ENCODE measurements around the gene CCDC34. TPM values are rescaled to one million over a fixed set of nuclear protein-coding genes. Genes with fewer than 3 reads are reported as not detected.
"Not testable (repeated sequence)": the region's sequence is repeated elsewhere in the genome, so short reads cannot be mapped to it uniquely, and the experiment has no call there.

Gene CCDC34
- total RNA-seq, 1 donor from 2014 or later: 5.6 TPM

- no peaks in the 10 kb centered on the region for H3K27me3 ChIP-seq (ENCODE audit: control insufficient read depth, insufficient read depth, low read length)
- H3K4me3 ChIP-seq (ENCODE audit: low read depth, low read length): no peak overlapping the region
- H3K36me3 ChIP-seq (ENCODE audit: control insufficient read depth, insufficient read depth, low read length): no peaks in the 10 kb centered on the region
- TF ChIP-seq, protein P1, sequence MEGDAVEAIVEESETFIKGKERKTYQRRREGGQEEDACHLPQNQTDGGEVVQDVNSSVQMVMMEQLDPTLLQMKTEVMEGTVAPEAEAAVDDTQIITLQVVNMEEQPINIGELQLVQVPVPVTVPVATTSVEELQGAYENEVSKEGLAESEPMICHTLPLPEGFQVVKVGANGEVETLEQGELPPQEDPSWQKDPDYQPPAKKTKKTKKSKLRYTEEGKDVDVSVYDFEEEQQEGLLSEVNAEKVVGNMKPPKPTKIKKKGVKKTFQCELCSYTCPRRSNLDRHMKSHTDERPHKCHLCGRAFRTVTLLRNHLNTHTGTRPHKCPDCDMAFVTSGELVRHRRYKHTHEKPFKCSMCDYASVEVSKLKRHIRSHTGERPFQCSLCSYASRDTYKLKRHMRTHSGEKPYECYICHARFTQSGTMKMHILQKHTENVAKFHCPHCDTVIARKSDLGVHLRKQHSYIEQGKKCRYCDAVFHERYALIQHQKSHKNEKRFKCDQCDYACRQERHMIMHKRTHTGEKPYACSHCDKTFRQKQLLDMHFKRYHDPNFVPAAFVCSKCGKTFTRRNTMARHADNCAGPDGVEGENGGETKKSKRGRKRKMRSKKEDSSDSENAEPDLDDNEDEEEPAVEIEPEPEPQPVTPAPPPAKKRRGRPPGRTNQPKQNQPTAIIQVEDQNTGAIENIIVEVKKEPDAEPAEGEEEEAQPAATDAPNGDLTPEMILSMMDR (IDR thresholded peaks at IDR 0.05; ENCODE audit: insufficient read depth, low read length, poor library complexity, severe bottlenecking): no peak
- no peak for DNase-seq (ENCODE audit: low read depth)
Measured at GRCh38 chr11:27331981-27332380, 31.0 kb downstream of the CCDC34 start.

DNA sequence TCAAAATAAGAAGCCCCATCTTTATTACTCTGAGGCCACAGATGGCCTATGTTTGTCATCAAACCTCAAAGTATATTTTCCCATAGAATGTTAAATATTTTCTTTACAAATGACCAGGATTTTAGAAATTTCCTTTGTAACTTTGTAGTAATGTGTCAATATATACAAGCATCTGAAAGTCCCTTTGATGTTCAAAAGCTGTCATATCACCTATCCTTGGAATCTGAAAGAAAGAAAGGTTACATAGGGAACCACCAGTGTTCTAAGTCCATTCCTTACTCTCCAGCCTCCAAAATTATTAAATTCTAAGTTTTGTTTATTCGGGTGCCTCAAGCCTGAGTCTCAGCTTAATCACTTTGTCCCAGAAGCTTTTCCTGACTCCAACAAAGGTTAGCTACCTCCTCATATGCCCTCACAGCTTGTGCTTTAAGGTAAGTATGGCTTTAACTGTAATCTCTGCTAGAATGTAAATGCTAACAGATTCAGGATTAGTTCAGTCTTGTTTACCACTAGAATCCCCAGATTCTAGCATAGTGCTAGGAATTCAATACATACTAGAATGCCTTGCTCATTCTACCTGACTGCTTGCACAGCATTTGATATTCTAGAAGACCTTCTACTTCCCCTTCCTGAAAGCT lies 32.3 kb downstream of the CCDC34 start:
- Histone ChIP-seq H3K36me3 (ENCODE audit: control insufficient read depth, insufficient read depth, low read length) (no peaks in the 10 kb centered on the region), H3K4me3 (ENCODE audit: low read depth, low read length) (no peak overlapping the region), H3K27me3 (ENCODE audit: control insufficient read depth, insufficient read depth, low read length) (no peaks in the 10 kb centered on the region)
- TF ChIP-seq, protein P1 (IDR thresholded peaks at IDR 0.05; ENCODE audit: insufficient read depth, low read length, poor library complexity, severe bottlenecking): no peak
- DNase-seq (ENCODE audit: low read depth): no peak

DNA sequence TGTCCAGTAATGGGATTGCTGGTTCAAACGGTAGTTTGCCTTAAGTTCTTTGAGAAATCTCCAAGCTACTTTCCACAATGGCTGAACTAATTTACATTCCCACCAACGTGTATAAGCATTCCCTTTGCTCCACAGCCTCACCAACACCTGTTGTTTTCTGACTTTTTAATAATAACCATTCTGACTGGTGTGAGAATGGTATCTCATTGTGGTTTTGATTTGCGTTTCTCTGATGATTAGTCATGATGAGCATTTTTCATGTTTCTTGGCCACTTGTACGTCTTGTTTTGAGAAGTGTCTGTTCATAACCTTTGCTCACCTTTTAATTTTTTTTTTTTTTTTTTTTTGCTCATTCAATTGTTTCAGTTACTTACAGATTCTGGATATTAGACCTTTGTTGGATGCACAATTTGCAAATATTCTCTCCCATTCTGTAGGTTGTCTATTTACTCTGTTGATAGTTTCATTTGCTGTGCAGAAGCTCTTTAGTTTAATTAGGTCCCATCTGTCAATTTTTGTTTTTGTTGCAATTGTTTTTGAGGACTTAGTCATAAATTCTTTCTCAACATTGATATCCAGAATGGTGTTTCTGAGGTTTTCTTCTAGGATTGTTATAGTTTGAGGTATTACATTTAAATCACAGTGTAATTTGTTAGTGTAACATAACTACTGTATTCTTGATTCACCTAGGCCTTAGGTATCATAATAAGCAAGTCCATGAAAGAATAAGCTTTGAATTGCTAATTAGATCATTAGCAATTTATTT lies 33.0 kb downstream of the CCDC34 start:
- no peak for DNase-seq (ENCODE audit: low read depth)
- Histone ChIP-seq H3K4me3 (ENCODE audit: low read depth, low read length) (no peak overlapping the region), H3K36me3 (ENCODE audit: control insufficient read depth, insufficient read depth, low read length) (no peaks in the 10 kb centered on the region), H3K27me3 (ENCODE audit: control insufficient read depth, insufficient read depth, low read length) (no peaks in the 10 kb centered on the region)
- TF ChIP-seq, protein P1 (IDR thresholded peaks at IDR 0.05; ENCODE audit: insufficient read depth, low read length, poor library complexity, severe bottlenecking): no peak

DNA sequence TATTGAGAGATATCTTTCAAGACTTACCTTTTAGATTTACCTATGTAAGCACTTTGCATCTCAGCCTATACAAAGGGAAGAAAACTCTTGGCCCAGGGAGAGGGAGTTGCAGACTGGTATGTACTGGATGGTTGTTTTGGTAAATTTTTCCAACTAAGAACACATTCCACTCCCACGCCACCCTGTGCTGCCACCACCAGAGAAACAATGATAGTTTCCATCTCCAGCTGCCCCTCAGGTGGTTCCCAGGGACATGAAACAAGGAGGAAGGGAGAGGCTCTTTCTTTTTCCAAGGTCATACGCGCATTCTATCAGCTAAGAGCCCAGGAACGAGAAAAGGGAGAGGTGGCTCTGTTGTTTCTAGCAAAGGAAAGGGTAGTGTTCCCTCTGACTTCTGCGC lies 34.4 kb downstream of the CCDC34 start:
- TF ChIP-seq, protein P1 (IDR thresholded peaks at IDR 0.05; ENCODE audit: insufficient read depth, low read length, poor library complexity, severe bottlenecking): no peak
- no peaks in the 10 kb centered on the region for H3K27me3 ChIP-seq (ENCODE audit: control insufficient read depth, insufficient read depth, low read length)
- no peaks in the 10 kb centered on the region for H3K36me3 ChIP-seq (ENCODE audit: control insufficient read depth, insufficient read depth, low read length)
- no peak for DNase-seq (ENCODE audit: low read depth)
- H3K4me3 ChIP-seq (ENCODE audit: low read depth, low read length): no peak overlapping the region

DNA sequence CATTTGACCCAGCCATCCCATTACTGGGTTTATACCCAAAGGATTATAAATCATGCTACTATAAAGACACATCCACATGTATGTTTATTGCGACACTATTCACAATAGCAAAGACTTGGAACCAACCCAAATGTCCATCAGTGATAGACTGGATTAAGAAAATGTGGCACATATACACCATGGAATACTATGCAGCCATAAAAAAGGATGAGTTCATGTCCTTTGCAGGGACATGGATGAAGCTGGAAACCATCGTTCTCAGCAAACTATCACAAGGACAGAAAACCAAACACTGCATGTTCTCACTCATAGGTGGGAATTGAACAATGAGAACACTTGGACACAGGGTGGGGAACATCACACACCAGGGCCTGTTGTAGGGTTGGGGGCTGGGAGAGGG lies 36.0 kb downstream of the CCDC34 start:
- not testable (repeated sequence) for H3K36me3 ChIP-seq (ENCODE audit: control insufficient read depth, insufficient read depth, low read length); H3K27me3 ChIP-seq (ENCODE audit: control insufficient read depth, insufficient read depth, low read length); DNase-seq (ENCODE audit: low read depth); H3K4me3 ChIP-seq (ENCODE audit: low read depth, low read length)

DNA sequence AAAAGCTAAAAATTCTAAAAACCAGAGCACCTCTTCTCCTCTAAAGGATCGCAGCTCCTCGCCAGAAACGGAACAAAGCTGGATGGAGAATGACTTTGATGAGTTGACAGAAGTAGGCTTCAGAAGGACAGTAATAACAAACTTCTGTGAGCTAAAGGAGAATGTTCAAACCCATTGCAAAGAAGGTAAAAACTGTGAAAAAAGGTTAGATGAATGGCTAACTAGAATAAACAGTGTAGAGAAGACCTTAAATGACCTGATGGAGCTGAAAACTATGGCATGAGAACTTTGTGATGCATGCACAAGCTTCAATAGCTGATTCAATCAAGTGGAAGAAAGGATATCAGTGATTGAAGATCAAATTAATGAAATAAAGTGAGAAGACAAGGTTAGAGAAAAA lies 40.8 kb downstream of the CCDC34 start:
- not testable (repeated sequence) for H3K27me3 ChIP-seq (ENCODE audit: control insufficient read depth, insufficient read depth, low read length); H3K36me3 ChIP-seq (ENCODE audit: control insufficient read depth, insufficient read depth, low read length); DNase-seq (ENCODE audit: low read depth); H3K4me3 ChIP-seq (ENCODE audit: low read depth, low read length)

GRCh38 chr11:27321340-27321739 lies 41.7 kb downstream of the CCDC34 start:
- H3K36me3 ChIP-seq (ENCODE audit: control insufficient read depth, insufficient read depth, low read length); H3K27me3 ChIP-seq (ENCODE audit: control insufficient read depth, insufficient read depth, low read length); DNase-seq (ENCODE audit: low read depth); H3K4me3 ChIP-seq (ENCODE audit: low read depth, low read length): not testable (repeated sequence)

Data from kidney epithelial cell (primary cell).